NOMO-1 treated with dmso at 0.1 percent for 144 hours (cell line): ENCODE measurements around the gene BIRC6.
"Not testable (repeated sequence)": the region's sequence is repeated elsewhere in the genome, so short reads cannot be mapped to it uniquely, and the experiment has no call there.

Experiments
- DNase-seq: peaks from one replicate; lab custom pipeline; 2025; ENCODE audit not compliant: unreplicated experiment; lab: John Stamatoyannopoulos, UW

The BIRC6 gene

GRCh38 chr2:32611366-32611765, 254.5 kb downstream of the BIRC6 start:
- no peak for DNase-seq

- DNase-seq = no peak
Measured at GRCh38 chr2:32611771-32612170, 254.9 kb downstream of the BIRC6 start.

GRCh38 chr2:32614084-32614483, 257.3 kb downstream of the BIRC6 start:
- peak; percentile 7 for DNase-seq

- no peak for DNase-seq
Measured at GRCh38 chr2:32617599-32618189, 260.9 kb downstream of the BIRC6 start.

GRCh38 chr2:32622570-32623310, 265.9 kb downstream of the BIRC6 start:
- DNase-seq = no peak

- DNase-seq = no peak
Measured at GRCh38 chr2:32623311-32623706, 266.5 kb downstream of the BIRC6 start.

GRCh38 chr2:32624812-32625211, 268.0 kb downstream of the BIRC6 start:
- DNase-seq = no peak

GRCh38 chr2:32626639-32627221, 269.9 kb downstream of the BIRC6 start:
- no peak for DNase-seq

GRCh38 chr2:32627441-32627813, 270.6 kb downstream of the BIRC6 start:
- DNase-seq = no peak

GRCh38 chr2:32627814-32628579, 271.2 kb downstream of the BIRC6 start, which contains the start of gene TTC27:
TSS of gene TTC27 (plus strand) at chr2:32628050. CDS start at chr2:32628293, 243 bp downstream.
- peak; percentile 92 for DNase-seq

GRCh38 chr2:32632089-32632488, 275.3 kb downstream of the BIRC6 start:
- DNase-seq = no peak

GRCh38 chr2:32633040-32633439, 276.2 kb downstream of the BIRC6 start:
- DNase-seq = no peak

GRCh38 chr2:32638548-32638947, 281.7 kb downstream of the BIRC6 start:
- not testable (repeated sequence) for DNase-seq

GRCh38 chr2:32641180-32641579, 284.4 kb downstream of the BIRC6 start:
- DNase-seq = no peak

- no peak for DNase-seq
Measured at GRCh38 chr2:32647180-32647651, 290.4 kb downstream of the BIRC6 start.

GRCh38 chr2:32652555-32653209, 295.9 kb downstream of the BIRC6 start:
- DNase-seq = no peak

GRCh38 chr2:32656069-32656468, 299.2 kb downstream of the BIRC6 start:
- DNase-seq = no peak

- DNase-seq = no peak
Measured at GRCh38 chr2:32663864-32664263, 307.0 kb downstream of the BIRC6 start.

GRCh38 chr2:32666704-32667103, 309.9 kb downstream of the BIRC6 start:
- DNase-seq = no peak

- DNase-seq = no peak
Measured at GRCh38 chr2:32668254-32668653, 311.4 kb downstream of the BIRC6 start.
